Measurements from ENCODE around the gene GDF3.

GDF3 gene

DNA sequence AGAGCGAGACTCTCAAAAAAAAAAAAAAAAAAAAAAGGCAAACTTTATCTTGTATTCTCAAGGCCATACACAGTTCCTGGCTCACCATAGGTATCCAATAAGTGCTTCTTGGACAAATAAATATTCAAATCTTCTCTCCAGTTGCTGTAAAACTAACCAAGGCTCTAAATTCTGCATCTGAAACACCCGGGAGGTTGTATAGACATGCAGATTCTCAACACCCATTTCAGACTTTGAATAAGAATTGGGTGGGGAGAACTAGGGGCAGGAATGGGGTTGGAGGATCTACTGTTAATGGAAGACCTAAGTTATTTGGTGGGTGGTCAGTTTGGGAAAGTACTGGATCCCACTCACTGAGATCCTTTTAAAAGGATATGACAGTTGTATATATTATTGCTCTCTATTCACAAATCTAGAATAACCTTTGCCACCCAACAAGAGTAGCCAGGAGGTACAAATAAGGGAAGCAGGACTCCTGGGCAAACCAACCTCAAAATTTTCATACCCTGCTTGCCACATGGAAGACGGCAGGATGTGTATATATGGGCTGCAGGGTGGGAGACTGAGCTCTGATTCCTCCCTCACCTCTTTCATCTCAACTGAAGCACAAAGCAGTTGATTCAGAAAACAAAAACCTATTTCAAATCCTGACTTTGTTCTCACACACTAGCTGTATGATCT lies 879 bp downstream of the GDF3 start:
- Histone ChIP-seq H2AFZ (ENCODE audit: low read length) (no peak overlapping the region), H3K27me3 (ENCODE audit: insufficient read depth, low read length, poor library complexity, severe bottlenecking) (no peaks in the 10 kb centered on the region), H3K4me3 (ENCODE audit: low read length, poor library complexity, severe bottlenecking) (no peak overlapping the region), H3K4me1 (ENCODE audit: insufficient read depth, low read length, poor library complexity, severe bottlenecking) (peaks cover 3% of the 10 kb centered on the region), H3K36me3 (ENCODE audit: insufficient read depth, low read length) (no peaks in the 10 kb centered on the region), H3K79me2 (ENCODE audit: insufficient read depth, low read length) (no peaks in the 10 kb centered on the region), H3F3A (ENCODE audit: low read depth) (no peaks in the 10 kb centered on the region), H3K4me2 (ENCODE audit: low read depth, low read length, poor library complexity, severe bottlenecking) (no peak overlapping the region), H3K9ac (ENCODE audit: low read depth, low read length, poor library complexity, severe bottlenecking) (no peak overlapping the region), H4K20me1 (ENCODE audit: insufficient read depth, low read length, poor library complexity, severe bottlenecking) (no peaks in the 10 kb centered on the region), H3K9me3 (ENCODE audit: insufficient read depth, low read depth, low read length) (no peaks in the 10 kb centered on the region), H3K9me2 (replicated peaks; ENCODE audit: low read depth, low read length) (no peaks in the 10 kb centered on the region)
- TF ChIP-seq, protein P1, sequence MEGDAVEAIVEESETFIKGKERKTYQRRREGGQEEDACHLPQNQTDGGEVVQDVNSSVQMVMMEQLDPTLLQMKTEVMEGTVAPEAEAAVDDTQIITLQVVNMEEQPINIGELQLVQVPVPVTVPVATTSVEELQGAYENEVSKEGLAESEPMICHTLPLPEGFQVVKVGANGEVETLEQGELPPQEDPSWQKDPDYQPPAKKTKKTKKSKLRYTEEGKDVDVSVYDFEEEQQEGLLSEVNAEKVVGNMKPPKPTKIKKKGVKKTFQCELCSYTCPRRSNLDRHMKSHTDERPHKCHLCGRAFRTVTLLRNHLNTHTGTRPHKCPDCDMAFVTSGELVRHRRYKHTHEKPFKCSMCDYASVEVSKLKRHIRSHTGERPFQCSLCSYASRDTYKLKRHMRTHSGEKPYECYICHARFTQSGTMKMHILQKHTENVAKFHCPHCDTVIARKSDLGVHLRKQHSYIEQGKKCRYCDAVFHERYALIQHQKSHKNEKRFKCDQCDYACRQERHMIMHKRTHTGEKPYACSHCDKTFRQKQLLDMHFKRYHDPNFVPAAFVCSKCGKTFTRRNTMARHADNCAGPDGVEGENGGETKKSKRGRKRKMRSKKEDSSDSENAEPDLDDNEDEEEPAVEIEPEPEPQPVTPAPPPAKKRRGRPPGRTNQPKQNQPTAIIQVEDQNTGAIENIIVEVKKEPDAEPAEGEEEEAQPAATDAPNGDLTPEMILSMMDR (conservative IDR thresholded peaks at IDR 0.05; ENCODE audit: low read length) = no peak
- TF ChIP-seq EZH2phosphoT487 (IDR thresholded peaks at IDR 0.05; ENCODE audit: borderline replicate concordance) = no peak

DNA sequence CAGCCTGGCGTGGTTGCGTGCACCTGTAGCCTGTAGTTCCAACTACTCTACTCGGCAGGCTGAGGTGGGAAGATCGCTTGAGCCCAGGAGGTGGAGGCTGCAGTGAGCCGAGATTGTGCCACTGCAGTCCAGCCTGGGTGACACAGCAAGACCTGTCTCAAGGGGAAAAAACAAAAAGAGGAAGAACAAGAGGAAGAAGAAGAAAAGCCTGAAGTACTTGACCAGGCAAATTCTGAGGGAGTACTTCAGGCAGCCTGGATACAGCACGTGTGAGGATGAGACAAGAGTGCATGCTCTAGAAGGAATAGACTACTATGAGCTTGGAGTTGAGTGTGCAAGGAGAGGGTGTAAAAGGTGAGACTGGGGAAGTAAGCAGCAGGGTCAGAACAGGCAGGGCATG lies 1.8 kb downstream of the GDF3 start:
- Histone ChIP-seq H3K9me2 (replicated peaks; ENCODE audit: low read depth, low read length) (no peaks in the 10 kb centered on the region), H3K9me3 (ENCODE audit: insufficient read depth, low read depth, low read length) (no peaks in the 10 kb centered on the region), H3K36me3 (ENCODE audit: insufficient read depth, low read length) (no peaks in the 10 kb centered on the region), H3K4me1 (ENCODE audit: insufficient read depth, low read length, poor library complexity, severe bottlenecking) (peaks cover 3% of the 10 kb centered on the region), H3K79me2 (ENCODE audit: insufficient read depth, low read length) (no peaks in the 10 kb centered on the region), H3F3A (ENCODE audit: low read depth) (no peaks in the 10 kb centered on the region), H3K4me3 (ENCODE audit: low read length, poor library complexity, severe bottlenecking) (no peak overlapping the region), H2AFZ (ENCODE audit: low read length) (no peak overlapping the region), H3K27me3 (ENCODE audit: insufficient read depth, low read length, poor library complexity, severe bottlenecking) (no peaks in the 10 kb centered on the region), H3K4me2 (ENCODE audit: low read depth, low read length, poor library complexity, severe bottlenecking) (no peak overlapping the region), H3K9ac (ENCODE audit: low read depth, low read length, poor library complexity, severe bottlenecking) (no peak overlapping the region), H4K20me1 (ENCODE audit: insufficient read depth, low read length, poor library complexity, severe bottlenecking) (no peaks in the 10 kb centered on the region)
- TF ChIP-seq EZH2phosphoT487 (IDR thresholded peaks at IDR 0.05; ENCODE audit: borderline replicate concordance) = no peak

DNA sequence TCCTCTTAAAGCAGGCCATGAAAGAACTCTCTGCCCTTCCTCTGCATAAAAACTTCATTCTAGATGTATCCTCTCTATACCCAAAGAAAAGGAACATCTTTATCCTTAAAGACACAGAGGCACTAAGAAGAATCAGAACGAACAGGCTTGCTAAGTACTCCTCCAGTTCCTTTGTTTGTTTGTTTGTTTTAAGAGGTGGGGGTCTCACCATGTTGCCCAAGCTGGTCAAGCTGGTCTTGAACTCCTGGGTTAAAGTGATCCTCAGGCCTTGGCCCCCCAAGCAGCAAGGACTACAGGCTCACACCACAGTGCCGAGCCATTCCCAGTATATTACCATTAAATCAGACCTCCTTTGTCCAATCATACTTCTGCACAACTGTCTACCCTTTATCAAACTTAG lies 14.0 kb downstream of the GDF3 start:
- Histone ChIP-seq H3K9me2 (replicated peaks; ENCODE audit: low read depth, low read length) (no peaks in the 10 kb centered on the region), H2AFZ (ENCODE audit: low read length) (no peak overlapping the region), H3K4me3 (ENCODE audit: low read length, poor library complexity, severe bottlenecking) (no peak overlapping the region), H3K9ac (ENCODE audit: low read depth, low read length, poor library complexity, severe bottlenecking) (no peak overlapping the region), H3K4me2 (ENCODE audit: low read depth, low read length, poor library complexity, severe bottlenecking) (no peak overlapping the region), H3K4me1 (ENCODE audit: insufficient read depth, low read length, poor library complexity, severe bottlenecking) (peaks cover 16% of the 10 kb centered on the region), H3F3A (ENCODE audit: low read depth) (no peaks in the 10 kb centered on the region), H3K79me2 (ENCODE audit: insufficient read depth, low read length) (no peaks in the 10 kb centered on the region), H4K20me1 (ENCODE audit: insufficient read depth, low read length, poor library complexity, severe bottlenecking) (no peaks in the 10 kb centered on the region), H3K9me3 (ENCODE audit: insufficient read depth, low read depth, low read length) (no peaks in the 10 kb centered on the region), H3K36me3 (ENCODE audit: insufficient read depth, low read length) (no peaks in the 10 kb centered on the region), H3K27me3 (ENCODE audit: insufficient read depth, low read length, poor library complexity, severe bottlenecking) (no peaks in the 10 kb centered on the region)
- TF ChIP-seq, protein P1 (conservative IDR thresholded peaks at IDR 0.05; ENCODE audit: low read length) = no peak
- no peak for TF ChIP-seq EZH2phosphoT487 (IDR thresholded peaks at IDR 0.05; ENCODE audit: borderline replicate concordance)
